MM.1S (cell line): ENCODE measurements around the gene CLNK.

Source experiments
- DNase-seq: peaks from one replicate; pipeline ENCODE4 v3.0.0-alpha.2; 2015
- H2AFZ ChIP-seq: fragments of 300-600 bp; sonication (generic); 2 replicates; pipeline ENCODE4 v1.6.0; 2016; ENCODE audit warnings: antibody characterized with exemption, low read length
- H3F3A ChIP-seq: fragments of 300-600 bp; sonication (generic); 2 replicates; pipeline ENCODE4 v1.6.1; 2016; ENCODE audit warnings: mild to moderate bottlenecking, antibody characterized with exemption, low read length, moderate library complexity, mixed read lengths; ENCODE audit not compliant: insufficient read depth
- H3K27ac ChIP-seq: fragments of 300-600 bp; sonication (generic); 2 replicates; pipeline ENCODE4 v1.5.1; 2016; ENCODE audit warnings: mild to moderate bottlenecking, low read length
- H3K27me3 ChIP-seq: fragments of 300-600 bp; sonication (generic); replicated peaks from 2 replicates; pipeline ENCODE4 v1.6.0; 2016; ENCODE audit warnings: low read length; ENCODE audit not compliant: insufficient read depth
- H3K36me3 ChIP-seq: fragments of 300-600 bp; sonication (generic); replicated peaks from 2 replicates; pipeline ENCODE4 v1.6.1; 2016; ENCODE audit warnings: mild to moderate bottlenecking, low read length, mixed read lengths; ENCODE audit not compliant: insufficient read depth
- H3K4me1 ChIP-seq: fragments of 300-600 bp; sonication (generic); 2 replicates; pipeline ENCODE4 v1.6.1; 2016; ENCODE audit warnings: low read length, mixed read lengths
- H3K4me2 ChIP-seq: fragments of 300-600 bp; sonication (generic); 2 replicates; pipeline ENCODE4 v1.6.0; 2016; ENCODE audit warnings: low read depth, low read length
- H3K4me3 ChIP-seq: fragments of 300-600 bp; sonication (generic); 2 replicates; pipeline ENCODE4 v1.5.1; 2016; ENCODE audit warnings: low read length, mixed read lengths
- H3K79me2 ChIP-seq: fragments of 300-600 bp; sonication (generic); 2 replicates; pipeline ENCODE4 v1.6.1; 2016; ENCODE audit warnings: mixed run types, low read length, mixed read lengths
- H3K9ac ChIP-seq: fragments of 300-600 bp; sonication (generic); 2 replicates; pipeline ENCODE4 v1.6.1; 2016; ENCODE audit warnings: low read length, mixed read lengths
- H3K9me2 ChIP-seq: fragments of 300-600 bp; sonication (generic); replicated peaks from 2 replicates; pipeline ENCODE4 v1.6.1; 2016; ENCODE audit warnings: mild to moderate bottlenecking, low read length, mixed read lengths; ENCODE audit not compliant: insufficient read depth
- H3K9me3 ChIP-seq: fragments of 300-600 bp; sonication (generic); replicated peaks from 2 replicates; pipeline ENCODE4 v1.6.1; 2016; ENCODE audit warnings: mild to moderate bottlenecking, low read length, mixed read lengths; ENCODE audit not compliant: insufficient read depth
- H4K20me1 ChIP-seq: fragments of 300-600 bp; sonication (generic); 2 replicates; pipeline ENCODE4 v1.6.1; 2016; ENCODE audit warnings: mild to moderate bottlenecking, low read length, moderate library complexity, mixed read lengths; ENCODE audit not compliant: insufficient read depth
- CTCF ChIP-seq: fragments of 300-600 bp; sonication (generic); IDR thresholded peaks from 2 replicates; pipeline ENCODE4 v1.5.1; 2016; ENCODE audit warnings: antibody characterized with exemption, low read length, mixed read lengths
- EZH2 ChIP-seq: fragments of 300-600 bp; sonication (generic); optimal IDR thresholded peaks from 2 replicates; pipeline ENCODE3; 2017; ENCODE audit warnings: low read depth, mild to moderate bottlenecking, antibody characterized with exemption, low read length, mixed read lengths
- EZH2phosphoT487 ChIP-seq: fragments of 300-600 bp; sonication (generic); IDR thresholded peaks from 2 replicates; pipeline ENCODE4 v1.6.1; 2018; ENCODE audit warnings: antibody characterized with exemption, low read length

Gene CLNK

GRCh38 chr4:10524196-10524833 is 160.3 kb downstream of the CLNK start:
- Histone ChIP-seq H3K4me2 (no peak overlapping the region), H3K79me2 (no peaks in the 10 kb centered on the region), H3F3A (no peaks in the 10 kb centered on the region), H3K36me3 (no peaks in the 10 kb centered on the region), H3K4me1 (no peaks in the 10 kb centered on the region), H2AFZ (no peak overlapping the region), H3K4me3 (no peak overlapping the region), H4K20me1 (no peaks in the 10 kb centered on the region), H3K27me3 (no peaks in the 10 kb centered on the region), H3K9me3 (no peaks in the 10 kb centered on the region), H3K9me2 (no peaks in the 10 kb centered on the region), H3K27ac (no peak overlapping the region), H3K9ac (no peak overlapping the region)
- no peak for DNase-seq
- TF ChIP-seq CTCF (no peak), EZH2 (no peak), EZH2phosphoT487 (no peak)

GRCh38 chr4:10521424-10521823 is 163.1 kb downstream of the CLNK start:
- no peak for DNase-seq
- no peak overlapping the region for H3K4me3 ChIP-seq
- no peak for TF ChIP-seq EZH2
- TF ChIP-seq EZH2phosphoT487, result no peak
- TF ChIP-seq CTCF, result no peak

GRCh38 chr4:10509733-10510132 is 174.8 kb downstream of the CLNK start:
- H3K36me3 ChIP-seq, result no peaks in the 10 kb centered on the region

More at GRCh38 chr4:10521424-10521823, 163.1 kb downstream of the CLNK start:
- Histone ChIP-seq H3K4me1 (no peaks in the 10 kb centered on the region), H3K9me3 (no peaks in the 10 kb centered on the region), H3K27ac (no peak overlapping the region), H3K9ac (no peak overlapping the region), H4K20me1 (no peaks in the 10 kb centered on the region), H3K36me3 (no peaks in the 10 kb centered on the region), H3K27me3 (no peaks in the 10 kb centered on the region), H3K4me2 (no peak overlapping the region), H3K9me2 (no peaks in the 10 kb centered on the region), H3F3A (no peaks in the 10 kb centered on the region), H3K79me2 (no peaks in the 10 kb centered on the region), H2AFZ (no peak overlapping the region)

More at GRCh38 chr4:10509733-10510132, 174.8 kb downstream of the CLNK start:
- H3F3A ChIP-seq, result peaks cover 5% of the 10 kb centered on the region; the same call in 1 of the 2 replicates
- H3K79me2 ChIP-seq, result no peaks in the 10 kb centered on the region
- no peaks in the 10 kb centered on the region for H3K4me1 ChIP-seq
- H4K20me1 ChIP-seq, result no peaks in the 10 kb centered on the region
- DNase-seq, result no peak
- H3K9ac ChIP-seq, result no peak overlapping the region
- H3K27me3 ChIP-seq, result no peaks in the 10 kb centered on the region
- no peak overlapping the region for H2AFZ ChIP-seq
- TF ChIP-seq CTCF, result no peak
- TF ChIP-seq EZH2, result no peak
- no peak for TF ChIP-seq EZH2phosphoT487
- no peak overlapping the region for H3K27ac ChIP-seq
- H3K4me2 ChIP-seq, result no peak overlapping the region
- no peaks in the 10 kb centered on the region for H3K9me2 ChIP-seq
- H3K9me3 ChIP-seq, result no peaks in the 10 kb centered on the region
- no peak overlapping the region for H3K4me3 ChIP-seq
